Upper lobe of left lung (tissue), 6 donors: ENCODE results near the gene TPRG1. TPM values are rescaled to one million over a fixed set of nuclear protein-coding genes. Genes with fewer than 3 reads are reported as not detected.

ENCODE experiments used
- ATAC-seq, 2 donors: fragments of 200-7000 bp; cut with Tn5 transposase; one replicate each; pipeline ENCODE4 v1.9.1; 2022; ENCODE audit warnings: mild to moderate bottlenecking in 2 of 2, moderate library complexity in 2 of 2; ENCODE audit not compliant: low FRiP score in 2 of 2
- DNase-seq, 2 donors: peaks; one replicate each; pipeline ENCODE4 v3.0.0-alpha.2; 2019 to 2020
- H3K27ac ChIP-seq, 4 donors: fragments of 200-600 bp; sonication (generic); one replicate each; pipeline ENCODE4 v1.5.1; 2016 to 2019
- H3K27me3 ChIP-seq, 4 donors: fragments of 200-600 bp; sonication (generic); one replicate each; pipeline ENCODE4 v1.5.1; 2017 to 2019
- H3K36me3 ChIP-seq, 4 donors: fragments of 200-600 bp; sonication (generic); one replicate each; pipeline ENCODE4 v1.5.1; 2016 to 2019
- H3K4me1 ChIP-seq, 4 donors: fragments of 200-600 bp; sonication (generic); one replicate each; pipeline ENCODE4 v1.5.1; 2018 to 2019
- H3K4me3 ChIP-seq, 4 donors: fragments of 200-600 bp; sonication (generic); one replicate each; pipeline ENCODE4 v1.5.1; 2017 to 2019; ENCODE audit warnings: mild to moderate bottlenecking in 2 of 4, moderate library complexity in 1 of 4
- H3K9me3 ChIP-seq, 4 donors: fragments of 200-600 bp; sonication (generic); one replicate each; pipeline ENCODE4 v1.5.1; 2018 to 2019
- EP300 ChIP-seq, 4 donors: sonication (generic); formaldehyde crosslinking; IDR thresholded peaks; one replicate each; pipeline ENCODE4 v1.5.1; 2017; ENCODE audit warnings: antibody characterized with exemption in 4 of 4, control low read depth in 2 of 4
- POLR2A ChIP-seq, 4 donors: fragments of 450-650 bp; IDR thresholded peaks; one replicate each; pipeline ENCODE4 v1.5.1; 2016 to 2017; ENCODE audit warnings: antibody characterized with exemption in 4 of 4, mild to moderate bottlenecking in 2 of 4
- POLR2AphosphoS5 ChIP-seq, 2 donors: sonication (generic); formaldehyde crosslinking; IDR thresholded peaks; one replicate each; pipeline ENCODE4 v1.5.1; 2017; ENCODE audit warnings: antibody characterized with exemption in 2 of 2
- WGBS, 2 donors: methylation state at CpG; one replicate each; pipeline ENCODE4 v1.1.5; 2017 to 2018; 5-methylcytosine and 5-hydroxymethylcytosine counted together
- total RNA-seq, 6 donors: library from RNA; depleted of rRNA in 4 of 6; stranded (reverse); fragments of >200 nt in 4 of 6; gene quantifications; one replicate each; pipeline versions ENCODE4 v1.1.0 to v1.2.1, GENCODE V29; 2016 to 2021
- TF ChIP-seq, protein P1 (sequence below), 6 experiments: fragments of 450-650 bp in 4 of 6; fragments of 200-600 bp in 2 of 6; sonication (generic) in 2 of 6; IDR thresholded peaks; one replicate each; pipeline ENCODE4 v1.5.1; 2016 to 2019; ENCODE audit warnings: antibody characterized with exemption in 6 of 6
- donor health status: DM: no; HTN: no; CAD: no; lungs with moderate emphysema.
- donor health status: DM: no; HTN: yes; CAD: no; lungs with severe emphysema.

The TPRG1 gene
- total RNA-seq, 6 donors from 2014 or later, result 12.8 to 76.5 (median 25.9) TPM

DNA sequence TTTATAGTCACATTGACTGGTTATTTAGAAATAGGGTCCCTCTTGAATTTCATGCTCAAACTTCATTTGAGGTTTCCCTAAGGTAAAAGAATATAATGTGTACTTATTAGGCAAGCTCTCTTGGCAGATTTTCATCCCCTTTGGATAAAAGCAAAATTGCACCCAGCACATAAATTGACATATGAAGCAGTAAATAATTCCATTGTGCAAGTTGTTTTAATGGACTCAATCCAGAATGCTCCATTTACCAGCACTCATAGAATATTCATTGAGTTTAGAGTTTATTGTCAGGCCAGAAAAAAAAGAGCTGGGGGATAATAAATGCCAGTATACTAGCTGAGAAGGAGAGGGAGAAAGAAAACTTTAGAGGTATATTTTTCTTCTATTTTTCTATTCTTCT lies 136.8 kb downstream of the TPRG1 start:
- ATAC-seq, result no peak
- Histone ChIP-seq H3K9me3 (no peaks in the 10 kb centered on the region), H3K4me3 (no peak overlapping the region), H3K27me3 (no peaks in the 10 kb centered on the region), H3K4me1 (peaks cover 0 to 4% (median 1%) of the 10 kb centered on the region in 4 donors), H3K36me3 (no peaks in the 10 kb centered on the region), H3K27ac (no peak overlapping the region)
- TF ChIP-seq POLR2A (IDR thresholded peaks at IDR 0.05) (no peak), EP300 (IDR thresholded peaks at IDR 0.05) (no peak), POLR2AphosphoS5 (IDR thresholded peaks at IDR 0.05) (no peak)
- TF ChIP-seq, protein P1, sequence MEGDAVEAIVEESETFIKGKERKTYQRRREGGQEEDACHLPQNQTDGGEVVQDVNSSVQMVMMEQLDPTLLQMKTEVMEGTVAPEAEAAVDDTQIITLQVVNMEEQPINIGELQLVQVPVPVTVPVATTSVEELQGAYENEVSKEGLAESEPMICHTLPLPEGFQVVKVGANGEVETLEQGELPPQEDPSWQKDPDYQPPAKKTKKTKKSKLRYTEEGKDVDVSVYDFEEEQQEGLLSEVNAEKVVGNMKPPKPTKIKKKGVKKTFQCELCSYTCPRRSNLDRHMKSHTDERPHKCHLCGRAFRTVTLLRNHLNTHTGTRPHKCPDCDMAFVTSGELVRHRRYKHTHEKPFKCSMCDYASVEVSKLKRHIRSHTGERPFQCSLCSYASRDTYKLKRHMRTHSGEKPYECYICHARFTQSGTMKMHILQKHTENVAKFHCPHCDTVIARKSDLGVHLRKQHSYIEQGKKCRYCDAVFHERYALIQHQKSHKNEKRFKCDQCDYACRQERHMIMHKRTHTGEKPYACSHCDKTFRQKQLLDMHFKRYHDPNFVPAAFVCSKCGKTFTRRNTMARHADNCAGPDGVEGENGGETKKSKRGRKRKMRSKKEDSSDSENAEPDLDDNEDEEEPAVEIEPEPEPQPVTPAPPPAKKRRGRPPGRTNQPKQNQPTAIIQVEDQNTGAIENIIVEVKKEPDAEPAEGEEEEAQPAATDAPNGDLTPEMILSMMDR (IDR thresholded peaks at IDR 0.05), result no peak
- DNase-seq, result no peak

DNA sequence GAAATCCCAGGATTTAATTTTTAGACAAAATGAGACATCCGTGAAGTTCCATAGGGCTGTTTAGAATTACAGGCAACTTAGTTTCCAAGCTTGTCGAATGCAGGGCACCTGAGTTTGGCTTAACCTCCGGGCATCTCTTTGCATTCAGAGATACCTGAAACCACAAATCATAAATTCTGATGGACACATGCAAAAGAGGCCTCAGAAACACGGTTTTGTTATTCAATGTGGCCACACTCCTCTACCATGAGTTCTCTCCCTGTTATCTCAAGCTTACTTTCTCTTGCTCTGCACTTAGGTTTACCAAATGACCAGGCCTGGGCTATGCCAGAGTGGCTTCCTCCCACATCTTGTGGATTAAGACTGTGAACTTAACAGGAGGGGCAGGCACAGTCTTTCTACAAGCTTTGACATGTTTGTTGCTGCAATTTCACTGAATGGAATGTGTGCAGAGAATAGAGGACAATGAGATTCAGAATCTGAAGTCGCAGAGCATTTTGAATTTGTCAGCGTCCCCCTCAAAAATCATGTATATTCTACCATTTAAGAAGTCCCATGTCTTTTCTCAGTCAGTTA lies 137.7 kb downstream of the TPRG1 start:
- no peak for ATAC-seq
- 71 to 93% methylated on average over 6 of the region's 6 CpGs for WGBS, 2 donors
- Histone ChIP-seq H3K4me3 (no peak overlapping the region), H3K27me3 (no peaks in the 10 kb centered on the region), H3K36me3 (no peaks in the 10 kb centered on the region), H3K4me1 (peaks cover 0 to under 1% (median 0%) of the 10 kb centered on the region in 4 donors), H3K27ac (no peak overlapping the region), H3K9me3 (no peaks in the 10 kb centered on the region)
- DNase-seq, result no peak
- TF ChIP-seq POLR2AphosphoS5 (IDR thresholded peaks at IDR 0.05) (no peak), POLR2A (IDR thresholded peaks at IDR 0.05) (no peak), EP300 (IDR thresholded peaks at IDR 0.05) (no peak)
- TF ChIP-seq, protein P1 (IDR thresholded peaks at IDR 0.05), result no peak

DNA sequence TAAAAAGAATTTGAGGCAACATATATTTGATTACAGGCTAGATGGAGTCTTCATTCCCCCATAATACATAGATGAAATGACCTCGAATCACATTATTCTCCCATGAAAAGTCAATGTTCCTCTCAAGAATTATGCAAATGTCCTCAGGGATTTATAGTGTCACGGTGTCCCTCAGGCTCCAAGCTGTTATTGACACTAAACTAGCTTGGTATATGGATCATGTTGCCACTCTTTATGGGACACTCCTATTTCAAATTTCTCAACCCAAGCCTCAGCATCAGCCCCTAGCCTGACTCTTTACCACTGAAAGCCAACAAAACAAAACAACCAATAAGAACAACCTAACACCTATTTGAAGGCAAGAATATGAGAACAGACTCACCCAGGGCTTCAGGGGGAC lies 139.8 kb downstream of the TPRG1 start:
- Histone ChIP-seq H3K9me3 (no peaks in the 10 kb centered on the region), H3K27ac (no peak overlapping the region), H3K4me1 (peaks cover 0 to 2% (median 0%) of the 10 kb centered on the region in 4 donors), H3K27me3 (no peaks in the 10 kb centered on the region), H3K36me3 (no peaks in the 10 kb centered on the region), H3K4me3 (no peak overlapping the region)
- TF ChIP-seq POLR2AphosphoS5 (IDR thresholded peaks at IDR 0.05) (no peak), EP300 (IDR thresholded peaks at IDR 0.05) (no peak), POLR2A (IDR thresholded peaks at IDR 0.05) (no peak)
- TF ChIP-seq, protein P1 (IDR thresholded peaks at IDR 0.05), result no peak
- 87 to 88% methylated on average over 2 of the region's 2 CpGs for WGBS, 2 donors
- DNase-seq (no peak), ATAC-seq (no peak)

DNA sequence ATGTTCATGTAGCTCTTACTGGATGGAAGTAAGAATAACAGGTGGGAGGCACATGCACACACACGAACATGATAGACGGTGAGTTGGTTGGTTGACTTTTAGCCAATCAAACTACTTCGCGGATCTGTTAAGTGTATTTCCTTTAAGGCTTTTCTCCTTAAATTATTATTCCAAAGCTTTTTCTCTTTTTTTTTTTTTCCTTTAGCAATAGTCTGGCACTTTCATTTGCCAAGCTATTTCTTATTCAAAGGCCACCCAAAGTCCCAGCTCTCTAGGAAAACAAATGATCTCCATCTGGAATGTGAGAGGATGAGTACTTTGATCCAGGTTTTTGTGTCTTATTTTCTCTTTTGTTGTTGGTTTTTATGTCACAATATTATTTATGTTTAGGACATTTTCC lies 141.1 kb downstream of the TPRG1 start:
- Histone ChIP-seq H3K27ac (no peak overlapping the region), H3K27me3 (no peaks in the 10 kb centered on the region), H3K4me3 (no peak overlapping the region), H3K4me1 (peaks cover 0 to 8% (median 0%) of the 10 kb centered on the region in 4 donors), H3K9me3 (no peaks in the 10 kb centered on the region), H3K36me3 (no peaks in the 10 kb centered on the region)
- DNase-seq (no peak), ATAC-seq (no peak)
- TF ChIP-seq EP300 (IDR thresholded peaks at IDR 0.05), result no peak
- TF ChIP-seq, protein P1 (IDR thresholded peaks at IDR 0.05), result no peak
- TF ChIP-seq POLR2AphosphoS5 (IDR thresholded peaks at IDR 0.05), result no peak
- no peak for TF ChIP-seq POLR2A (IDR thresholded peaks at IDR 0.05)
- WGBS, 2 donors, result 86 to 95% methylated on average over 4 of the region's 4 CpGs
